ENCODE data around the gene MORN2.
"Not testable (repeated sequence)": the region's sequence is repeated elsewhere in the genome, so short reads cannot be mapped to it uniquely, and the experiment has no call there.

MORN2 gene

DNA sequence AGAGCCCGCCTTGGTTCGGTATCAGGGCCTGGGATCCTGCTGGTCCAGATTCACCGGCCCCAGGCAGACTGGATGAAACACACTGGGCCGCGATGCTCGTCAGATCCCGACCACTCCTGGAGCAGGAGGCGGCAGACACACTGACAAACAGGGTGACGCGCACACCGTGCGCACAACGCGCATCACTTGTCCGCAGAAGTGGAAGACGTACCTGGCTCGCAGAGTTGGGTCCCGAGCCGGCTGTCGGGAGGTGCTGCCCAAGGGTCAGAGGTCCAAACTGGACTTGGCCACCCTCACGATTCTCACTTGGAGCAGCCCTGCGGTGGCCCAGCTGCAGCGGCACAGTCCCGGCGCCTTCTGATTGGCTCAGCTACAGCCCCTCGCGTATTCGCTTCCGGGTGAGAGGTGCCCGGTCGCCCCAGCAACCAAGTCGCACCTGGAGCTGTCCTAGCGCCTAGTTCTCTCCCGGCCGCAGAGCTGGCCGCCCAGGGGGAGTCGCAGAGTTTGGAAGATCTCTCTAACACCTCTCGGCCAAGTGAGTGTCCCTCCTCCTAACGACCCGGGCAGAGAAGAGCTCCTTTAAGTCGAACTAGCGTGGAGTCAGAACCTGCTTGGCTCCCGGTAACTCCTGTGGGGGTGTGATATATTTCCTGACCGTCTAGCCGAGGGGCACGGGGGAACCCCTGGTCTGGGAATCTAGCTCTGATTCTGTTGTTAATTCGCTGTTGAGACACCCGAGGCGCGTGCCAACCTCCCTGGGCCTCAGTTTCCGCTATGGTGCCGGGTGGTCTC is at the start of gene MORN2, which contains the start of gene DHX57:
Gene MORN2, plus strand, starts transcription at position 401 of the 792 bp plus-strand sequence.
Gene DHX57, minus strand, starts transcription at position 359 of the 792 bp plus-strand sequence. CDS start 7,529 bp downstream, outside the sequence.
- peak; percentile 56 for DNase-seq

DNA sequence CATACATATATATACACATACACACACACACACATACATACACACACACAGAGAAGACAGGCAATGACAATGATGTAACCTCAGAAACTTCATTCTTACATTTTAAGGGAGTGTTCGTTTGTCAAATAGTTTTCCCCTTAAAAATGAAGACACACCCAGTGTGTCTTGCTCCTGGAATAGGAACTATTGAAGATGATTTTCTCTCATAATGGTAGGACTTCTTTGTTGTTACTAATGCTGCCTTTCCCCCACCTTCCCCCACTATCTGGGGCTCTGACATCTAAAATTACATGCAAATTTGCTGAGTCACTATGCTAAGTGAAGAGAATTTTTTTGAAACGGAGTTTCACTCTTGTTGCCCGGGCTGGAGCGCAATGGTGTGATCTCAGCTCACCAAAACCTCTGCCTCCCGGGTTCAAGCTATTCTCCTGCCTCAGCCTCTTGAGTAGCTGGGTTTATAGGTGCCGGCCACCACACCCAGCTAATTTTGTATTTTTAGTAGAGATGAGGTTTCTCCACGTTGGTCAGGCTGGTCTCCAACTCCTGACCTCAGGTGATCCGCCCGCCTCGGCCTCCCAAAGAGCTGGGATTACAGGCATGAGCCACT is 48.1 kb upstream of the MORN2 start:
- DNase-seq = not testable (repeated sequence)

DNA sequence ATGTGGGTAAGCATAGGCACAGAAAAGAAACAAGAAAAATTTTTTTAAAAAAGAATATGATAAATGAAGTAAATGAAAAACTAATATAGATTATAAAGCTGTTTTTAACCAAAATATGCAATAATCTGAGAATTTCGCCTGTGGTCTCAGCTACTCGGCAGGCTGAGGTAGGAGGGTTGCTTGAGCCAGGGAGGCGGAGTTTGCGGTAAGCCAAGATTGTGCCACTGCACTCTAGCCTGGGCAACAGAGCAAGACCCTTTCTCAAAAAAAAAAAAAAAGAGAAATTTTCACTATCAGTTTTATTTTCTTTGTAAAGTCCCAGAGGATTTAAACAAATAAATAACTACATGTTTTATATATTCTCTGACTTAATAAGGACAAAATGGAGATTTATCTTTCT is 47.3 kb upstream of the MORN2 start:
- no peak for DNase-seq

GRCh38 chr2:38829971-38830370 is 45.8 kb upstream of the MORN2 start:
- DNase-seq = no peak

- DNase-seq = no peak
Observed at GRCh38 chr2:38830526-38831159, 45.1 kb upstream of the MORN2 start.

- DNase-seq = peak; percentile 2
Observed at GRCh38 chr2:38835015-38835601, 40.7 kb upstream of the MORN2 start.

DNA sequence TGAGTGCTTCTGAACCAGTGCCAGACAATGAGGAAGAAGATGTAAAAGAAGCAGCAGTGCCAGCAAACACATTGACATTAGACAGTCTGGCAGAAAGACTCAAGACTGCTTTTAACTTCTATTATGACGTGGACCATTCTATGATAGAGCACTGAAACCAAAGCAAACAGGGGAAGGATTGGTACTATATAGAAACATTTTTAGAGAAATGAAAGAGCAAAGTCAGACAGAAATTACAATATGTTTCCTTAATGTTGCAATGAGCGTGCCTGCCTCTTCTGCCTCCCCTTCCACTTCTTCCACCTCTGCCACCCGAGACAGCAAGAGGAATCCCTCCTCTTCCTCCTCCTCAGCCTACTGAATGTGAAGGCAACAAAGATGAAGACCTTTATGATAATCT is 39.8 kb upstream of the MORN2 start:
- no peak for DNase-seq

GRCh38 chr2:38836791-38837190 is 39.0 kb upstream of the MORN2 start:
- no peak for DNase-seq

- no peak for DNase-seq
Observed at GRCh38 chr2:38850045-38850444, 25.7 kb upstream of the MORN2 start.

DNA sequence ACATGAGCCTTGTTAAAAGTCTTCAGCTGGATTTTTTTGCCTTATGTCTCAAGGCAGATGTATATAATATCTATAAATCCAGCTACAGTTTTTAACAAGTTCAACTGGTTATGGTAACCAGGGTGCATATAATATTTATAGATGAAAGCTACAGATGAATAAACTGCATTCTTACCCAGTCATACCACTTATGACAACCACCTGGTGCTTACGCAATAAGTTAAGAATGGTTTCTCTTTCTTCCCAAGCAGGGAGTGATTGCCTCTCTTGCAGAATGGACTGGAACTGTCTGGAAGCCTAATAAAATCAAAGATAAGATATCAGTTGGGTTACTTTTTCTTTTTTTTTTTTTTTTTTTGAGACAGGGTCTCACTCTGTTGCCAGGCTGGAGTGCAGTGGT is 19.6 kb upstream of the MORN2 start:
- no peak for DNase-seq

- DNase-seq = no peak
Observed at GRCh38 chr2:38862476-38862875, 13.3 kb upstream of the MORN2 start.

DNA sequence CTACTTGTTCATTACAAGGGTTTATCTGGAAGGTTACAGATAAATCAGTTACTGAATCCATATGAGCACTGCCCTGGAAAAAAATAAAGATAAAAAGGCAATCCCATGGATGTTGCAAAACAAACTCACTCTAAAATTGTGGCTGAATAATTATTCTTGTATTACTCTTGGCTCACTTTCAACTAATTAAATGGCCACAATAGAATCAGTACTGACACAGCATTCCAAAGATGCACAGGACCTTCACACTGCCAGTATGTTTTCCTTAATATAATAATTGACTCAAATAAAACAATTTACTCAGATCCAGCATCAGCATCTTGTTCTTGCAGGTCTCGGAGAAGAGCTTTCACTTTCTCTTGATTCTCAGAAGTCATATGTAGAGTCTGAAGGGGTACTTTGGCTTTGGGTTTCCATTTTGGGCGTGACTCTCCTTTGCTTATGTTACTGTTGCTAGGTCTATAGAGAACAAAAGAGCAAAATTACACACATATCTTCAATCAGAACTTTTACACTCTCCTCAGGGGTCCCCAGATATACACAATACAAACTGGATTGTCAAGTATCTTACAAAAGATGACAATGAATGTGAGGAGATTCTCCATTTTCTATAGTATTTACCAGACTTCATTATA is 12.6 kb upstream of the MORN2 start:
- peak; percentile 5 for DNase-seq

DNA sequence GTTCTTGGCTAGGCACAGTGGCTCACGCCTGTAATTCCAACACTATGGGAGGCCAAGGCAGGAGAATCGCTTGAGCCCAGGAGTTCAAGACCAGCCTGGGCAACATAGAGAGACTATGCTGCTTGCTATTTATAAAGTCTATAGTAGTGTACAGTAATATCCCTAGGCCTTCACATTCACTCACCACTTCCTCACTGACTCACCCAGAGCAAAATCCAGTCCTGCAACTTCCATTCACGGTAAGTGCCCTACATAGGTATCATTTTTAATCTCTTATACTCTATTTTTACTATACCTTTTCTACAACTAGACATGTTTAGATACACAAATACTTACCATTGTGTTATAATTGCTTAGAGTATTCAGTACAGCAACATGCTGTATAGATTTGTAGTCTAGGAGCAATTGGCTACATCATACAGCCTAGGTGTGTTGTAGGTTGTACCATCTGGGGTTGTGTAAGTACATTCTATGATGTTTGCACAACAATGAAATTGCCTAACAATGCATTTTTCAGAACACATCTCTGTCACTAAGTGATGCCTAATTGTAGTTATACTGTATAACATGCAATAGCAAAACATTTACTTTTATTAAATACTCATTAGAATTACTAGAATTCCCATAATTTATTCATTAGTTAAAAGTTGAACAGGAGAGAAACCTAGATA is 8.9 kb upstream of the MORN2 start:
- DNase-seq = no peak

GRCh38 chr2:38871432-38871831 is 4.3 kb upstream of the MORN2 start:
- no peak for DNase-seq

- DNase-seq = no peak
Observed at GRCh38 chr2:38873763-38874162, 2.0 kb upstream of the MORN2 start.

DNA sequence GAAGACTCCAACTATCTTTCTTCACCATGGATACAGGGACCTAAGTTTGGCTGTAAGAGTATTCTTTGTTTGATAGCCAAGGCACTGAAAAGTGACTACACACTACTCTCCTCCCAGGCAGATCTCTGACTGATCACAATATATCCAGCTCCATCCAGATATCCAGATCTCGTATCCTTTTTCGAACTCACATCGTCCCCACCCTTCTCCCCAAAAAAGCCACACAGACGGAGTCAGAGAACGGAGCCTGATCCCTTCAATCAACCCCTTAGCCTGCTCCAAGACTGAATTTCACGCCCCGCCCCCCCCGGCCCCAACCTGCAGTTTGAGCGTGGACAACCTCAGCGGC is 575 bp upstream of the MORN2 start:
- no peak for DNase-seq

DNA sequence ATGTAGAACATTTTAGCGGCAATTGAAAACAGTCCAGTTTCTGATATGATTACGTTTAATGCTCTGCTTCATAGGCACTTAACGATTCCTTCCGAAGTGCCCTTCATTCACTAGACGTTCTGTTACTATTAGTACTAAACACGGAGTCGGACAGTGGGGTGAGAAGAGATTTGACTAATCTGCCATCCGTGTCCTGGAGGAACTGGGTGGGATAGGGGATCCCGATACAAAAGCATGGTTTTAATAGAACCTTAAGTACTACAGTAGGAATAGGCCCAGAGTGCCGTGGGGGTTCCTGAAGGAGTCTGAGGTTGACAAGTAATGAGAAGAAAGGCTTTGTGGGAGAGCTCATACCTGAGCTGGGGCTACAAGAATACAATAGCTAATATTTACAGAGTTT is 631 bp downstream of the MORN2 start:
- DNase-seq = no peak

DNA sequence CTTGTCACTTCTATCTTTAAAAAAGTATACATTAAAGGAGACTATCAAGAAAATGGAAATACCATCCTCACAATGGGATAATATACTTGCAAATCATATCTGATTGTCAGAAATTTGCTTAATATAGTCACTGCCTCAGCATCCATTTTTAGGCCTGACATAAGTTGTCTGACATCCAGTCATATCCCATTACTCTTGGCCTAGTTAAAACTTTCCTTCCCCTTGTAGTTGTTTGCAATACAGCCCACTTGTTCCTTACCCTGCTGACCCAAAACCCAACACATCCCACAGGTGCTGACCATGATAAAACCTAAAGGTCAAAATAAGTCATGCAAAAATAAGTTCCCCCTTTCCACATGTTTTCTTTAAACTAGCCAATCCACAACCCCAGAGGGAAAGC is 10.3 kb downstream of the MORN2 start:
- DNase-seq = no peak

DNA sequence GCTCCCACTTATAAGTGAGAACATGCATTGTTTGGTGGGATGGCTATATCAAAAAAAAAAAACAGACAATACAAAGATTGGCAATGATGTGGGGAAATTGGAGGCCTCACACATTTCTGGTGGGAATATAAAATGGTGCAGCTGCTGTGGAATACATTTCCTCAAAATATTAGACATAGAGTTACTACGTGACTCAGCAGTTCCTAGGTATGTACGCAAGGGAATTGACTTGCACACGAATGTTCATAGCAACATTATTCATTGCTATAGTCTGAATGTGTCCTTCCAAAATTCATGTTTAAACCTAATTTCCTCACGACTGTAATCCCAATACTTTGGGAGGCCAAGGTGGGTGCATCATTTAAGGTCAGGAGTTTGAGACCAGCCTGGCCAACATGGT is 11.6 kb downstream of the MORN2 start:
- DNase-seq = no peak

DNA sequence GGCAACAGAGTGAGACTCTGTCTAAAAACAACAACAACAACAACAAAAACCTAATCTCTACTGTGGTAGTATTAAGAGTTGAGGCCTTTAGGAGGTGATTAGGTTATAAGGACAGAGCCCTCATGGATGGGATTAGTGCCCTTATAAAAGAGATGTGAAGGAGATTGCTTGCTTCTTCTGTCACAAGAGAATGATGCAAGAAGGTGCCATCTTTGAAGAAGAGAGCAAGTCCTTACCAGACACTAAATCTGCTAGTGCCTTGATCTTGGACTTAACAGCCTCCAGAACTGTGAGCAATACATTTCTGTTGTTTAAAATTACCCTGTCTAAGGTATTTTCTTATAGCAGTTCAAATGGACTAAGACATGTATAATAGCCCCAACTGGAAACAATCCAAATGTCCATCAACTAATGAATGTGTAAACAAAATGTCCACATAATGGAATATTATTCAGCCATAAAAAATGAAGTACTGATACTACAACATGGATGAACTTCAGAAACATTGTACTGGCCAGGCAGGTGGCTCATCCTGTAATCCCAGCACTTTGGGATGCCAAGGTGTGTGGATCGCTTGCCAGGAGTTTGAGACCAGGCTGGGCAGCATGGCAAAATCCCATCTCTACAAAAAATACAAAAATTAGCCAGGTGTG is 12.3 kb downstream of the MORN2 start:
- DNase-seq = no peak

- no peak for DNase-seq
Observed at GRCh38 chr2:38889045-38889444, 13.3 kb downstream of the MORN2 start.

DNA sequence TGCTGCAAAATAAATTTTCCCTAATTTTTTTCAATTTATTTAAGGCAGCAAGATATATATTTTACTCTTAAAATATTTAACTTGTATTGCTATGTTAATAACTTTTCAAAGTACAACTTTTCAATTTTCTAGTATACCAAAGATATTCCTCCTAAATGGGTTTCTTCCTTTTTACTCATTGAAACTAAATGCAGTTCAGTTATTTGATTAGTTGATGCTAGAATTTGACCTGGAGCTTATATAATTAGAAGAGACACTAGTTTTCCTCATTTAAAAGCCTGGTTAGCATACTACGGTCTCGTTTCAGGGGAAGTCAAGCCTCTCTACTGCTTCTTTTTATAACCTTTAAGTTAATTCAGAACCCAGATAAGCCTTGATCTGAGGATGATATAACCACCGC is 13.8 kb downstream of the MORN2 start, which contains the start of gene ARHGEF33:
Gene ARHGEF33, plus strand, starts transcription at position 301 of the 400 bp plus-strand sequence. CDS start 29,573 bp downstream, outside the sequence.
- no peak for DNase-seq
